Pancreas (tissue), 10 donors: ENCODE results near the gene CLASP1. TPM values are rescaled to one million over a fixed set of nuclear protein-coding genes. Genes with fewer than 3 reads are reported as not detected.

Source experiments
- ATAC-seq, 4 donors: fragments of 200-7000 bp; cut with Tn5 transposase; one replicate each; pipeline versions ENCODE4 v1.8.0 to v1.9.1; 2020; ENCODE audit warnings: mild to moderate bottlenecking in 4 of 4, moderate library complexity in 4 of 4
- DNase-seq, 6 donors: peaks; one replicate each; pipeline ENCODE4 v3.0.0-alpha.2; 2020
- FAIRE-seq: peaks from 2 replicates; lab custom pipeline; 2012; peaks lifted over from hg19 to GRCh38; lab: Jason Lieb, UNC
- H3K27ac ChIP-seq, 4 donors: fragments of 200-600 bp; sonication (generic); 1 replicate in 3 of 4; 2 replicates in 1 of 4; pipeline versions ENCODE4 v1.5.0 to v1.8.0; 2020
- H3K27me3 ChIP-seq, 4 donors: fragments of 200-600 bp; one replicate each; pipeline ENCODE4 v1.8.0; 2021
- H3K36me3 ChIP-seq, 3 donors: fragments of 200-600 bp; sonication (generic) in 1 of 3; one replicate each; pipeline versions ENCODE4 v1.5.0 to v1.8.0; 2020 to 2021
- H3K4me1 ChIP-seq, 3 donors: fragments of 200-600 bp; one replicate each; pipeline ENCODE4 v1.8.0; 2021
- H3K4me3 ChIP-seq, 4 donors: fragments of 200-600 bp; sonication (generic) in 2 of 4; one replicate each; pipeline versions ENCODE4 v1.5.0 to v1.8.0; 2020 to 2021
- H3K9me3 ChIP-seq, 4 donors: fragments of 200-600 bp; one replicate each; pipeline ENCODE4 v1.8.0; 2021
- CTCF ChIP-seq, 4 donors: fragments of 200-600 bp; sonication (generic) in 3 of 4; IDR thresholded peaks; one replicate each; pipeline versions ENCODE4 v1.5.0 to v1.8.0; 2021; ENCODE audit warnings: antibody characterized with exemption in 4 of 4
- WGBS, 2 donors: extraction: QIAGEN DNeasy Blood & Tissue Kit; methylation state at CpG; one replicate each; pipeline ENCODE4 v1.1.7; 2013; 5-methylcytosine and 5-hydroxymethylcytosine counted together
- intact Hi-C, 3 donors: fragments of 100-400 bp; cut with DNase I; formaldehyde crosslinking; loops; one replicate each; pipeline versions ENCODE4 v1.11.1 to v1.14.2; 2022
- polyA plus RNA-seq, 2 donors: library from polyadenylated mRNA; stranded (reverse); fragments of 200-250 nt; gene quantifications; one replicate each; pipeline ENCODE4 v1.2.3, GENCODE V29; 2013
- total RNA-seq, 6 donors: library from RNA; stranded (reverse); fragmentation: NEBNext Ultra II Directional in 4 of 6; extraction: Animal tissue kit (Norgen Biotek cat#: 25700) in 4 of 6; gene quantifications; one replicate each; pipeline versions ENCODE4 v1.2.1 to v1.2.4, GENCODE V29; 2021 to 2023
- donor health status: healthy with polysubstance abuse.
- donor health status: DM: no; HTN: no; CAD: no; lungs with moderate emphysema.
- donor health status: DM: no; HTN: no; CAD: no.
- donor health status: control.
- donor health status: control.
- donor health status: Bipolar disorder and iron deficiency.
- donor health status: DM: yes; HTN: yes; CAD: no.
- donor health status: DM: no; HTN: no; CAD: no.
- donor health status: DM: no; HTN: no; CAD: no.
- donor health status: DM: yes; HTN: yes; CAD: no.

The CLASP1 gene
- total and polyA plus RNA-seq, 8 donors: 8.9 to 34.5 (median 21.3) TPM

GRCh38 chr2:121627525-121628050, 21.7 kb downstream of the CLASP1 start:
- 36 to 49% methylated on average over 4 of the region's 4 CpGs for WGBS, 2 donors

GRCh38 chr2:121626777-121627524, 22.3 kb downstream of the CLASP1 start:
- Histone ChIP-seq H3K4me1 (peaks cover 0 to 14% (median 0%) of the 10 kb centered on the region in 3 donors), H3K4me3 (no peak overlapping the region), H3K9me3 (no peaks in the 10 kb centered on the region), H3K27ac (no peak overlapping the region), H3K27me3 (no peaks in the 10 kb centered on the region), H3K36me3 (no peaks in the 10 kb centered on the region)
- intact Hi-C loops: no loop called here
- FAIRE-seq (no peak), DNase-seq (no peak), ATAC-seq (peak; percentile 41 to 84 (median 67))
- TF ChIP-seq CTCF (IDR thresholded peaks at IDR 0.05): no peak
- WGBS, 2 donors: 79 to 82% methylated on average over 4 of the region's 4 CpGs

More at GRCh38 chr2:121627525-121628050, 21.7 kb downstream of the CLASP1 start:
- Histone ChIP-seq H3K36me3 (no peaks in the 10 kb centered on the region), H3K4me1 (peaks cover 0 to 14% (median 0%) of the 10 kb centered on the region in 3 donors), H3K9me3 (no peaks in the 10 kb centered on the region), H3K27me3 (no peaks in the 10 kb centered on the region), H3K4me3 (no peak overlapping the region), H3K27ac (no peak overlapping the region)
- no peak for TF ChIP-seq CTCF (IDR thresholded peaks at IDR 0.05)
- intact Hi-C loops: no loop called here
- peak; percentile 11 to 69 (median 48) for ATAC-seq
- FAIRE-seq: no peak
- no peak for DNase-seq

- no peak for ATAC-seq
- no peak overlapping the region for H3K27ac ChIP-seq
- TF ChIP-seq CTCF (IDR thresholded peaks at IDR 0.05): no peak
These were observed 23.3 kb downstream of the CLASP1 start for GRCh38 chr2:121625953-121626352.

GRCh38 chr2:121617042-121617599, 32.1 kb downstream of the CLASP1 start:
- Histone ChIP-seq H3K36me3 (no peaks in the 10 kb centered on the region), H3K27me3 (no peaks in the 10 kb centered on the region), H3K4me1 (peaks cover 3 to 8% (median 5%) of the 10 kb centered on the region in 3 donors), H3K4me3 (no peak overlapping the region), H3K9me3 (no peaks in the 10 kb centered on the region), H3K27ac (no peak overlapping the region)
- DNase-seq (no peak), ATAC-seq (peak in 1 of 4 donors; percentile 8), FAIRE-seq (no peak)
- WGBS, 2 donors: 82 to 90% methylated on average over 4 of the region's 4 CpGs
- no peak for TF ChIP-seq CTCF (IDR thresholded peaks at IDR 0.05)
- intact Hi-C loops: no loop called here

More at GRCh38 chr2:121625953-121626352, 23.3 kb downstream of the CLASP1 start:
- H3K9me3 ChIP-seq: no peaks in the 10 kb centered on the region
- no peaks in the 10 kb centered on the region for H3K36me3 ChIP-seq
- 97 to 98% methylated on average over 3 of the region's 3 CpGs for WGBS, 2 donors
- H3K4me1 ChIP-seq: peaks cover 0 to 14% (median 0%) of the 10 kb centered on the region in 3 donors
- no peak for FAIRE-seq
- H3K27me3 ChIP-seq: no peaks in the 10 kb centered on the region
- intact Hi-C loops: no loop called here
- no peak overlapping the region for H3K4me3 ChIP-seq
- no peak for DNase-seq
